Panc1 (cell line): ENCODE data around the gene CCDC187.

Experiments
- CTCF ChIP-seq: fragments of 450-650 bp; IDR thresholded peaks from 2 replicates; pipeline ENCODE4 v1.5.1; 2017; ENCODE audit warnings: mild to moderate bottlenecking
- REST ChIP-seq, 2 experiments: IDR thresholded peaks; 2 replicates each; pipeline ENCODE4 v1.6.1; 2011 to 2012; ENCODE audit warnings: low read depth in 2 of 2, control low read depth in 1 of 2, low read length in 1 of 2, mild to moderate bottlenecking in 1 of 2, moderate library complexity in 1 of 2; ENCODE audit not compliant: insufficient read depth in 1 of 2
- TCF7L2 ChIP-seq: IDR thresholded peaks from 2 replicates; pipeline ENCODE4 v1.6.1; 2011; ENCODE audit warnings: mild to moderate bottlenecking, low read depth, low read length, inconsistent platforms

- TF ChIP-seq CTCF (no peak), REST (IDR thresholded peaks at IDR 0.05; ENCODE audit: insufficient read depth in 1 of 2, low read depth in 2 of 2, low read length in 1 of 2) (no peak), TCF7L2 (no peak)
These were observed 69.3 kb downstream of the CCDC187 start for GRCh38 chr9:136234597-136234996.
